ENCODE data around the gene KRTAP10-7.
"Not testable (repeated sequence)": the region's sequence is repeated elsewhere in the genome, so short reads cannot be mapped to it uniquely, and the experiment has no call there.

Gene KRTAP10-7

DNA sequence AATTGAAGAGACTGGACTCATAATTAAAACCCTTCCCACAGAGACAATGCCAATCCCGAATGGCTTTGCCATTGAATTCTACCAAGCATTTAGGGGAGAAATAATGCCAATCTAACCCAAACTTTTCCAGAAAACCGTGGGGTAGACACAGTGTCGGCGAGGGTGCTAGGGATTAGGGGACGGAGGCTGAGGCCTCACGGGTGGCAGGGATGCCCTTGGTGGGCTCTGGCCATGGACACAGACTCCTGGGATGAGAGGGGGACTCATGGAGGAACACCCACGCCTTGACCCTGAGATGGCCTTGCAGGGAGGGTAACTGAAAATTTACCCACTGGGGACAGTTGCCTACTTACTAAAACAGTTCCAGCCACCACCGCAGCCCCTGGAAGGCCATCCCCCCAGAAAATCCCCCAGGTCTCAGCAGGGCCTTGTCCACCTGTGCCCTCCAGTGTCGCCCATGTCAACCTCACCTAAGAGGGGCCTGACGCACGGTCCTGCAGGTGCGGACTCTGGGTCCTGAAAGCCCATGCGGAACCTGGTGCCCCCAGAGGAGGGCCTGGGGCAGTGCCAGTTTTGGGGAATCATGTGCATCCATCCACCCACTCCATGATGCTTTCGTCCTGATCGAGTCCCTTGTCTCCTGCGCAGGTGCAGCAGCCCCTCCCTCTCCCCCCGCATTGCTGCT, 21.9 kb upstream of the KRTAP10-7 start:
- no peak for DNase-seq (ENCODE audit: low spot score)
- TF ChIP-seq, protein P1, sequence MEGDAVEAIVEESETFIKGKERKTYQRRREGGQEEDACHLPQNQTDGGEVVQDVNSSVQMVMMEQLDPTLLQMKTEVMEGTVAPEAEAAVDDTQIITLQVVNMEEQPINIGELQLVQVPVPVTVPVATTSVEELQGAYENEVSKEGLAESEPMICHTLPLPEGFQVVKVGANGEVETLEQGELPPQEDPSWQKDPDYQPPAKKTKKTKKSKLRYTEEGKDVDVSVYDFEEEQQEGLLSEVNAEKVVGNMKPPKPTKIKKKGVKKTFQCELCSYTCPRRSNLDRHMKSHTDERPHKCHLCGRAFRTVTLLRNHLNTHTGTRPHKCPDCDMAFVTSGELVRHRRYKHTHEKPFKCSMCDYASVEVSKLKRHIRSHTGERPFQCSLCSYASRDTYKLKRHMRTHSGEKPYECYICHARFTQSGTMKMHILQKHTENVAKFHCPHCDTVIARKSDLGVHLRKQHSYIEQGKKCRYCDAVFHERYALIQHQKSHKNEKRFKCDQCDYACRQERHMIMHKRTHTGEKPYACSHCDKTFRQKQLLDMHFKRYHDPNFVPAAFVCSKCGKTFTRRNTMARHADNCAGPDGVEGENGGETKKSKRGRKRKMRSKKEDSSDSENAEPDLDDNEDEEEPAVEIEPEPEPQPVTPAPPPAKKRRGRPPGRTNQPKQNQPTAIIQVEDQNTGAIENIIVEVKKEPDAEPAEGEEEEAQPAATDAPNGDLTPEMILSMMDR (conservative IDR thresholded peaks at IDR 0.05; ENCODE audit: low read depth) = no peak
- CTCF ChIA-PET = interaction anchor here (0.7 to 1.3 kb wide), 2 partner anchors 68 to 1461 kb away, joined by 3 to 9 read pairs; no protein-coding TSS in a partner anchor
- no peak overlapping the region for H3K27ac ChIP-seq
- POLR2A ChIA-PET (ENCODE audit: low non-redundant PET) = no interaction called here

GRCh38 chr21:44579056-44579832, 21.2 kb upstream of the KRTAP10-7 start:
- ChIA-PET CTCF (interaction anchor here (0.7 to 1.3 kb wide), 2 partner anchors 69 to 1461 kb away, joined by 3 to 9 read pairs; no protein-coding TSS in a partner anchor), POLR2A (ENCODE audit: low non-redundant PET) (no interaction called here)
- no peak overlapping the region for H3K27ac ChIP-seq
- TF ChIP-seq, protein P1 (conservative IDR thresholded peaks at IDR 0.05; ENCODE audit: low read depth) = no peak
- no peak for DNase-seq (ENCODE audit: low spot score)

GRCh38 chr21:44579833-44580144, 20.6 kb upstream of the KRTAP10-7 start:
- ChIA-PET CTCF (interaction anchor here (1.3 kb wide), 1 partner anchor 69 kb away, joined by 3 read pairs; no protein-coding TSS in a partner anchor), POLR2A (ENCODE audit: low non-redundant PET) (no interaction called here)
- no peak for DNase-seq (ENCODE audit: low spot score)
- TF ChIP-seq, protein P1 (conservative IDR thresholded peaks at IDR 0.05; ENCODE audit: low read depth) = no peak
- H3K27ac ChIP-seq = no peak overlapping the region

DNA sequence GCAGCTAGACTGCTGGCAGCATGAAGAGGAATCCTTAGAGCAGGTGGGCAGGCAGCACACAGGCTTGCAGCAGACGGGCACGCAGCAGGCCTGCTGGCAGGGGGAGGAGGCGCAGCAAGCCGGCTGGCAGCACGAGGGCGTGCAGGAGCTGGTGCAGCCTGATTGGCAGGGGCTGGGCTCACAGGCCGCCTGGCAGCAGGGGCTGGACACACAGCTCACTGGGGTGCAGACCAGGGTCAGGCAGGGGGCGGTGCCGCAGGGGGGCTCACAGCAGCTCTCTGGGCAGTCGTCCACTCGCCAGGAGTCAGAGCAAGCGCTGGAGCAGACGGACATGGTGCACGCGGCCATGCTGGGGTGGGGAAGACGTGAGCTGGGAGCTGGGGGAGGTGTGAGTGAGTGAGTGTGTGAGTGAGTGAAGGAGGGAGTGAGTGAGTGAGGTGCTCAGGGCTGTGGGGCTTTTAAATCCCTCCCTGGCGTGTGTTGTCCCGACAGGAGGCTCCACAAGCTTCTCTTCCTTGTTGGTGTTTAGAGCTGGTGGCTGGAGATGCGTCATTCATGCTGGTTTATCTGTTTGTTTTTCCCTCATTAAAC, 20.1 kb upstream of the KRTAP10-7 start, which contains the start of gene KRTAP10-5:
KRTAP10-5 (minus strand) TSS at position 374 of the 591 bp plus-strand sequence; CDS start at position 348, 26 bp downstream.
- H3K27ac ChIP-seq; DNase-seq (ENCODE audit: low spot score); CTCF ChIA-PET; POLR2A ChIA-PET (ENCODE audit: low non-redundant PET): not testable (repeated sequence)

- ChIA-PET POLR2A (ENCODE audit: low non-redundant PET) (no interaction called here), CTCF (interaction anchor here (0.5 kb wide), 1 partner anchor 161 kb away, joined by 5 read pairs; no protein-coding TSS in a partner anchor)
- TF ChIP-seq, protein P1 (conservative IDR thresholded peaks at IDR 0.05; ENCODE audit: low read depth) = no peak
- H3K27ac ChIP-seq = no peak overlapping the region
- DNase-seq (ENCODE audit: low spot score) = no peak
Observed at GRCh38 chr21:44581158-44581557, 19.2 kb upstream of the KRTAP10-7 start.

DNA sequence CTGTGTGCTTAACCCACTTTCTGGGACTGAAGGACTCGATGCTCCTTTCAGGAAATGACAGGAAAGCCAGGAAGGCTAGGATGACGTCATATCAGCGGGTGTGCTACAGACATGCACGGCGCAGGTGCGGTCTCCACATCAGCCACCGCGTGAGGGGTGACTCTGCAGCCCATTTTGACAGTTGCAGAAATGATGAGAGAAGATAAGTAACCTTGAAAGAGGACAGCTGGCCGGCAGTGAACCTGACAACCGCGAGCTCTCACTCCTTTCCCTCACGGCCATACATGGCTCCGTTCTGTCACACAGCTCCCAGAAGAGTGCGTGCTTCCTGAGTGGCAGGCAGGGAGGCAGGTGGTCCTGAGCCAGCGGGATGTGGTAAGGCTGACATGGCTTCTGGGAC, 18.3 kb upstream of the KRTAP10-7 start:
- POLR2A ChIA-PET (ENCODE audit: low non-redundant PET) = no interaction called here
- no peak for DNase-seq (ENCODE audit: low spot score)
- no peak overlapping the region for H3K27ac ChIP-seq
- CTCF ChIA-PET = no interaction called here
- TF ChIP-seq, protein P1 (conservative IDR thresholded peaks at IDR 0.05; ENCODE audit: low read depth) = no peak
